Measurements from ENCODE around the gene MACROD1.
A peak's percentile ranks its signal among the peaks of the same experiment; 100 is the strongest.

MACROD1 gene

DNA sequence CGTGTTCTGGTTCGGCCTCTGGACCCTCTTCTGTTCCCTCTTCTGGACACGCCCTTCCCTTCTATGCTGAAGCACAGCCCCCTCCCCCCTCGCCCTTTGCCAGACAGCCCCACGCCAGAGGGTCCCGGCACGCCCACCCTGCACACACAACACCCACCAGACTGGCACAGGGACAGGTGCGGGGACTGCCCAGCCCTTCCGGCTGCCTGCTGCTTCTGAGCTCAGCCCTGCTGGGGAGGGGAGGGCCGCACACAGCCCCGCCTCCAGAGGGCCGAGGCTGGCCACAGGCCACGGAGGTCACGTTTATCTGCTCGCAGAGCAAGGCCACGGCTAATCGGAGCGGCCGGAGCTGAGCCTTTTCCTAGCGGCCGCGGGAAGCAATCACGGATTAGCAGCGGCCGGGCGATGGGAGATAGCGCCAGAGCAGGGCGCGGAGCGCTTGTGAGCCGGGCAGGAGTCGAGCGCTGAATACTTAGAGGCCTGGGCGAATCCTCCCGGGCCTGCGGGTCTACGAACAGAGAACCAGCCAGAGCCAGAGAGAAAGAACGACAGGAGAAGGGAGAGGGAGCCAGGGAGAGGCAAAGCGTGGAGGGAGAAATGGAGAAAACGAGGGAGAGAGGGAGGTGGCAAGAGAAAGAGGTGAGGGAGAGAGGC, 158.2 kb downstream of the MACROD1 start:
- H3K4me3 ChIP-seq (ENCODE audit: low read depth, low read length) = no peak overlapping the region; the same call in 1 of the 2 replicates
- ChIA-PET CTCF (interaction anchor here (0.9 to 13.1 kb wide), 7 partner anchors 11 to 170 kb away, joined by 3 to 591 read pairs (median 4); no protein-coding TSS in a partner anchor), POLR2A (interaction anchor here (0.5 kb wide), 1 partner anchor 79 kb away, joined by 4 read pairs; no protein-coding TSS in a partner anchor)
- TF ChIP-seq, protein P1, sequence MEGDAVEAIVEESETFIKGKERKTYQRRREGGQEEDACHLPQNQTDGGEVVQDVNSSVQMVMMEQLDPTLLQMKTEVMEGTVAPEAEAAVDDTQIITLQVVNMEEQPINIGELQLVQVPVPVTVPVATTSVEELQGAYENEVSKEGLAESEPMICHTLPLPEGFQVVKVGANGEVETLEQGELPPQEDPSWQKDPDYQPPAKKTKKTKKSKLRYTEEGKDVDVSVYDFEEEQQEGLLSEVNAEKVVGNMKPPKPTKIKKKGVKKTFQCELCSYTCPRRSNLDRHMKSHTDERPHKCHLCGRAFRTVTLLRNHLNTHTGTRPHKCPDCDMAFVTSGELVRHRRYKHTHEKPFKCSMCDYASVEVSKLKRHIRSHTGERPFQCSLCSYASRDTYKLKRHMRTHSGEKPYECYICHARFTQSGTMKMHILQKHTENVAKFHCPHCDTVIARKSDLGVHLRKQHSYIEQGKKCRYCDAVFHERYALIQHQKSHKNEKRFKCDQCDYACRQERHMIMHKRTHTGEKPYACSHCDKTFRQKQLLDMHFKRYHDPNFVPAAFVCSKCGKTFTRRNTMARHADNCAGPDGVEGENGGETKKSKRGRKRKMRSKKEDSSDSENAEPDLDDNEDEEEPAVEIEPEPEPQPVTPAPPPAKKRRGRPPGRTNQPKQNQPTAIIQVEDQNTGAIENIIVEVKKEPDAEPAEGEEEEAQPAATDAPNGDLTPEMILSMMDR (IDR thresholded peaks at IDR 0.05; ENCODE audit: insufficient read depth, low read length, missing control alignments) = no peak
- no peak for DNase-seq (ENCODE audit: low read depth, low spot score)

- POLR2A ChIA-PET = interaction anchor here (0.5 kb wide), 1 partner anchor 78 kb away, joined by 4 read pairs; no protein-coding TSS in a partner anchor
- CTCF ChIA-PET = interaction anchor here (0.8 to 13.1 kb wide), 8 partner anchors 11 to 169 kb away, joined by 3 to 591 read pairs (median 4); no protein-coding TSS in a partner anchor
- H3K4me3 ChIP-seq (ENCODE audit: low read depth, low read length) = peak overlapping the region; percentile 23
- TF ChIP-seq, protein P1 (IDR thresholded peaks at IDR 0.05; ENCODE audit: insufficient read depth, low read length, missing control alignments) = no peak
- no peak for DNase-seq (ENCODE audit: low read depth, low spot score)
Measured at GRCh38 chr11:64007160-64007628, 158.7 kb downstream of the MACROD1 start.

DNA sequence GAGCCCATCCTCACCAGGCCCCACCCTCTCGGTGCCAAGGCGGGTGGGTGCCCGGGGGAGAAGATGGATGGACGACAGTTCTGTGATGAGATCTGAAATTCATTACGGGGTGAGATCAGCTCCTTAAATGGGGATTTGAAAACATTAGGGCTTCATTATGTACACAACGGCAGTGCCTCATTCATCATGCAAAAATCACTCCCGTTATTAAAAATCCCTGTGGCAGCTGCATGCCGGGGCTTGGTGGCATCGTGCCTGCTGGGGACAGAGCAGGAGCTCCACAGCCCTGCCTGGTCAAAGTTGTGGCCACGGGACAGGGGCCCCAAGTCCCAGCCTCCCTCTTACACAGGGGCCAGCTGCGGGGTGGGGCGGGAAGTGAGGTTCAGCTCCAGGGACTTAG, 159.5 kb downstream of the MACROD1 start:
- DNase-seq (ENCODE audit: low read depth, low spot score) = no peak
- ChIA-PET CTCF (interaction anchor here (0.8 to 13.1 kb wide), 5 partner anchors 16 to 157 kb away, joined by 3 to 591 read pairs (median 4); no protein-coding TSS in a partner anchor), POLR2A (no interaction called here)
- TF ChIP-seq, protein P1 (IDR thresholded peaks at IDR 0.05; ENCODE audit: insufficient read depth, low read length, missing control alignments) = no peak
- H3K4me3 ChIP-seq (ENCODE audit: low read depth, low read length) = no peak overlapping the region

- no peak overlapping the region for H3K4me3 ChIP-seq (ENCODE audit: low read depth, low read length)
- TF ChIP-seq, protein P1 (IDR thresholded peaks at IDR 0.05; ENCODE audit: insufficient read depth, low read length, missing control alignments) = no peak
- POLR2A ChIA-PET = no interaction called here
- CTCF ChIA-PET = interaction anchor here (1.8 to 13.1 kb wide), 2 partner anchors 17 to 143 kb away, joined by 7 to 591 read pairs; no protein-coding TSS in a partner anchor
- DNase-seq (ENCODE audit: low read depth, low spot score) = no peak
Measured at GRCh38 chr11:64005691-64006090, 160.2 kb downstream of the MACROD1 start.

DNA sequence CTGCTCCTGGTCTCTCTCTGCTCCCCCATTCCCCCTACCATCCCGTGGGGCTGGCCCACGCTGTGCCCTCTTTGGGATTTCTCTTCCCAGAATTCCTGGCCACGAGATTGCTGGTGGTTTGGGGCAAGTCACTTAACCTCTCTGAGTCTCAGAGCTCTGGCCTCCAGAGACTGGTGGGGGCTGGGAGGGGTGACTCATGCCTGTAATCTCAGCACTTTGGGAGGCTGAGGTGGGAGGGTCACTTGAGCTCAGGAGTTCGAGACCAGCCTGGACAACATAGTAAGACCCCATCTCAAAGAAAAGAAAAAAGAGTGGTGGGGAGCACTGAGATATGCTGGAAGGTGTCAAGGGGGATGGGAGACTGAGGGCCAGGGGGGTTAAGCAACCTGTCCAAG, 161.3 kb downstream of the MACROD1 start:
- H3K4me3 ChIP-seq (ENCODE audit: low read depth, low read length) = no peak overlapping the region
- ChIA-PET POLR2A (no interaction called here), CTCF (interaction anchor here (13.1 kb wide), 1 partner anchor 144 kb away, joined by 591 read pairs; no protein-coding TSS in a partner anchor)

More for the DNA sequence above, 161.3 kb downstream of the MACROD1 start:
- TF ChIP-seq, protein P1 (IDR thresholded peaks at IDR 0.05; ENCODE audit: insufficient read depth, low read length, missing control alignments) = no peak
- DNase-seq (ENCODE audit: low read depth, low spot score) = no peak
